HepG2 (cell line): Measurements from ENCODE around the gene LTA. TPM values are rescaled to one million over a fixed set of nuclear protein-coding genes. Genes with fewer than 3 reads are reported as not detected.

Experiments
- ATF7-NPFF ChIP-seq: sonication (generic); formaldehyde crosslinking; IDR thresholded peaks from 2 replicates; pipeline ENCODE4 v1.8.1; 2023; ENCODE audit warnings: mild to moderate bottlenecking, low read depth, missing genetic modification reagents, moderate library complexity
- ERF ChIP-seq: IDR thresholded peaks from 2 replicates; pipeline ENCODE4 v1.6.1; 2018; ENCODE audit warnings: missing biosample characterization, missing genetic modification reagents
- FOXA1 ChIP-seq, 2 experiments: fragments of 450-650 bp in 1 of 2; sonication (generic) in 1 of 2; formaldehyde crosslinking in 1 of 2; IDR thresholded peaks; 2 replicates each; pipeline versions ENCODE4 v1.4.0 to v1.6.1; 2016 to 2020; ENCODE audit warnings: missing genetic modification reagents in 1 of 2
- FOXO1 ChIP-seq: sonication (generic); formaldehyde crosslinking; IDR thresholded peaks from 2 replicates; pipeline ENCODE4 v1.4.0; 2020; ENCODE audit warnings: missing genetic modification reagents
- GTF2F1 ChIP-seq: fragments of 150-350 bp; IDR thresholded peaks from 2 replicates; pipeline ENCODE4 v1.6.1; 2014; ENCODE audit warnings: low read length
- HHEX ChIP-seq: IDR thresholded peaks from 2 replicates; pipeline ENCODE4 v1.6.1; 2016; ENCODE audit warnings: control low read depth
- HMG20A ChIP-seq: IDR thresholded peaks from 2 replicates; pipeline ENCODE4 v1.6.1; 2016; ENCODE audit warnings: borderline replicate concordance
- KDM4B ChIP-seq: sonication (generic); formaldehyde crosslinking; IDR thresholded peaks from 2 replicates; pipeline ENCODE4 v1.4.0; 2020; ENCODE audit warnings: missing genetic modification reagents
- MXD4 ChIP-seq: IDR thresholded peaks from 2 replicates; pipeline ENCODE4 v1.6.1; 2016; ENCODE audit warnings: mild to moderate bottlenecking, missing biosample characterization, missing genetic modification reagents
- MYC ChIP-seq: sonication (generic); formaldehyde crosslinking; IDR thresholded peaks from 2 replicates; pipeline ENCODE4 v1.9.0; 2021; ENCODE audit warnings: missing genetic modification reagents, borderline replicate concordance
- NPAS2 ChIP-seq: sonication (generic); formaldehyde crosslinking; IDR thresholded peaks from 2 replicates; pipeline ENCODE4 v1.8.0; 2022; ENCODE audit warnings: mild to moderate bottlenecking, missing genetic modification reagents, borderline replicate concordance
- POLR2A ChIP-seq, 2 experiments: IDR thresholded peaks; 2 replicates each; pipeline ENCODE4 v1.6.1; 2011; ENCODE audit warnings: low read depth in 2 of 2, low read length in 2 of 2, mild to moderate bottlenecking in 1 of 2, moderate library complexity in 1 of 2; ENCODE audit not compliant: insufficient read depth in 1 of 2
- SMARCC2 ChIP-seq: fragments of 450-650 bp; IDR thresholded peaks from 2 replicates; pipeline ENCODE4 v1.6.1; 2017; ENCODE audit warnings: antibody characterized with exemption, mild to moderate bottlenecking
- SOX13 ChIP-seq, 3 experiments: fragments of 450-650 bp in 1 of 3; sonication (generic) in 1 of 3; formaldehyde crosslinking in 1 of 3; IDR thresholded peaks in 2 of 3; conservative IDR thresholded peaks in 1 of 3; 2 replicates each; pipeline versions ENCODE4 v1.5.0 to v1.6.1; 2016 to 2020; ENCODE audit warnings: antibody characterized with exemption in 1 of 3, mild to moderate bottlenecking in 1 of 3, missing compliant biosample characterization in 1 of 3, missing genetic modification reagents in 1 of 3, moderate library complexity in 1 of 3
- ZEB1 ChIP-seq: IDR thresholded peaks from 2 replicates; pipeline ENCODE4 v1.6.1; 2012; ENCODE audit warnings: mild to moderate bottlenecking, low read depth, inconsistent platforms; ENCODE audit not compliant: insufficient replicate concordance
- ZFAT ChIP-seq: sonication (generic); formaldehyde crosslinking; conservative IDR thresholded peaks from 2 replicates; pipeline ENCODE4 v1.8.1; 2023; ENCODE audit warnings: missing genetic modification reagents, inconsistent platforms
- ZNF136 ChIP-seq: sonication (generic); formaldehyde crosslinking; IDR thresholded peaks from 2 replicates; pipeline ENCODE4 v1.8.1; 2022; ENCODE audit warnings: low read depth, mild to moderate bottlenecking, moderate library complexity, missing genetic modification reagents
- ZNF251 ChIP-seq: sonication (generic); formaldehyde crosslinking; IDR thresholded peaks from 2 replicates; pipeline ENCODE4 v1.9.0; 2021; ENCODE audit warnings: mild to moderate bottlenecking, missing genetic modification reagents
- ZNF274 ChIP-seq: sonication (generic); formaldehyde crosslinking; IDR thresholded peaks from 2 replicates; pipeline ENCODE4 v1.5.1; 2020; ENCODE audit warnings: mild to moderate bottlenecking, missing genetic modification reagents
- ZNF343 ChIP-seq: sonication (generic); formaldehyde crosslinking; IDR thresholded peaks from 2 replicates; pipeline ENCODE4 v1.4.0; 2020; ENCODE audit warnings: mild to moderate bottlenecking, missing genetic modification reagents
- ZNF414 ChIP-seq: sonication (generic); formaldehyde crosslinking; IDR thresholded peaks from 2 replicates; pipeline ENCODE4 v1.5.0; 2020; ENCODE audit warnings: missing genetic modification reagents
- ZNF446 ChIP-seq: sonication (generic); formaldehyde crosslinking; IDR thresholded peaks from 2 replicates; pipeline ENCODE4 v1.5.0; 2020; ENCODE audit warnings: mild to moderate bottlenecking, missing genetic modification reagents
- ZNF589 ChIP-seq: sonication (generic); formaldehyde crosslinking; conservative IDR thresholded peaks from 2 replicates; pipeline ENCODE4 v1.8.0; 2022; ENCODE audit warnings: mild to moderate bottlenecking, moderate library complexity, missing genetic modification reagents
- ZNF652 ChIP-seq: IDR thresholded peaks from 2 replicates; pipeline ENCODE4 v1.6.1; 2016; ENCODE audit warnings: low read depth, borderline replicate concordance
- ZSCAN20 ChIP-seq: sonication (generic); formaldehyde crosslinking; IDR thresholded peaks from 2 replicates; pipeline ENCODE4 v1.4.0; 2020; ENCODE audit warnings: missing genetic modification reagents, mild to moderate bottlenecking, borderline replicate concordance
- polyA plus RNA-seq, 8 experiments: library from polyadenylated mRNA; depleted of rRNA in 3 of 8; stranded (reverse) in 7 of 8; unstranded in 1 of 8; fragments of >200 nt; fragmentation: Illumina TruSeq in 4 of 8; extraction: Trizol in 4 of 8; gene quantifications; 2 replicates each; pipeline versions ENCODE4 v1.2.1 to v1.2.3, GENCODE V29; 2011 to 2016; ENCODE audit warnings: low read depth in 4 of 8, missing spikeins in 1 of 8, mixed read lengths in 1 of 8; ENCODE audit not compliant: insufficient read depth in 1 of 8
- total RNA-seq, 5 experiments: library from RNA; depleted of rRNA; stranded (reverse); fragments of >200 nt; fragmentation: Illumina TruSeq; extraction: Trizol; gene quantifications; 2 replicates each; pipeline ENCODE4 v1.2.3, GENCODE V29; 2016; ENCODE audit warnings: low read depth in 1 of 5
- TF ChIP-seq, protein P1 (sequence below): sonication (generic); formaldehyde crosslinking; IDR thresholded peaks from 2 replicates; pipeline ENCODE4 v1.9.0; 2021; ENCODE audit warnings: missing genetic modification reagents, mild to moderate bottlenecking, borderline replicate concordance
- TF ChIP-seq, protein P2 (sequence below): sonication (generic); formaldehyde crosslinking; IDR thresholded peaks from 2 replicates; pipeline ENCODE4 v1.4.0; 2020; ENCODE audit warnings: mild to moderate bottlenecking, missing genetic modification reagents
- TF ChIP-seq, protein P3 (sequence below): sonication (generic); formaldehyde crosslinking; IDR thresholded peaks from 2 replicates; pipeline ENCODE4 v1.8.1; 2023; ENCODE audit warnings: mild to moderate bottlenecking, moderate library complexity, missing genetic modification reagents

Gene LTA
- total and polyA plus RNA-seq, 2 of the 13 experiments (the other 11 are each of a cell fraction or from before 2014, with no cell fraction given), result 0.09 TPM; not detected in 1

GRCh38 chr6:31614075-31614619 is 42.1 kb downstream of the LTA start (continued):
- TF ChIP-seq ZNF414 (CRISPR knock-in tag), result no peak
- TF ChIP-seq KDM4B (CRISPR knock-in tag), result no peak
- TF ChIP-seq ZNF251, result no peak
- no peak for TF ChIP-seq MXD4 (CRISPR knock-in tag)
- TF ChIP-seq MYC, result peak; percentile 42; the same call in 1 of the 2 replicates
- no peak for TF ChIP-seq NPAS2 (CRISPR knock-in tag)
- TF ChIP-seq, protein P1, sequence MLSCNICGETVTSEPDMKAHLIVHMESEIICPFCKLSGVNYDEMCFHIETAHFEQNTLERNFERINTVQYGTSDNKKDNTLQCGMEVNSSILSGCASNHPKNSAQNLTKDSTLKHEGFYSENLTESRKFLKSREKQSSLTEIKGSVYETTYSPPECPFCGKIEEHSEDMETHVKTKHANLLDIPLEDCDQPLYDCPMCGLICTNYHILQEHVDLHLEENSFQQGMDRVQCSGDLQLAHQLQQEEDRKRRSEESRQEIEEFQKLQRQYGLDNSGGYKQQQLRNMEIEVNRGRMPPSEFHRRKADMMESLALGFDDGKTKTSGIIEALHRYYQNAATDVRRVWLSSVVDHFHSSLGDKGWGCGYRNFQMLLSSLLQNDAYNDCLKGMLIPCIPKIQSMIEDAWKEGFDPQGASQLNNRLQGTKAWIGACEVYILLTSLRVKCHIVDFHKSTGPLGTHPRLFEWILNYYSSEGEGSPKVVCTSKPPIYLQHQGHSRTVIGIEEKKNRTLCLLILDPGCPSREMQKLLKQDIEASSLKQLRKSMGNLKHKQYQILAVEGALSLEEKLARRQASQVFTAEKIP, result no peak
- TF ChIP-seq SMARCC2, result no peak
- peak; percentile 30; the same call in 1 of the 2 replicates for TF ChIP-seq ERF (CRISPR knock-in tag)
- no peak for TF ChIP-seq SOX13 (IDR thresholded peaks at IDR 0.05)
- no peak for TF ChIP-seq SOX13 (CRISPR knock-in tag; conservative IDR thresholded peaks at IDR 0.05 in 1 of 2, IDR thresholded peaks at IDR 0.05 in 1 of 2)
- no peak; the same call in 1 of the 2 replicates for TF ChIP-seq ZNF274
- no peak for TF ChIP-seq GTF2F1
- no peak for TF ChIP-seq ZNF343 (CRISPR knock-in tag)
- no peak for TF ChIP-seq FOXA1 (IDR thresholded peaks at IDR 0.05)
- TF ChIP-seq FOXA1 (CRISPR knock-in tag; IDR thresholded peaks at IDR 0.05), result peak; percentile 59
- TF ChIP-seq FOXO1 (CRISPR knock-in tag), result peak; percentile 58; the same call in 1 of the 2 replicates
- 0 out of 2 replicates have a peak, but pooled peaks have one; percentile 0 for TF ChIP-seq HMG20A (CRISPR knock-in tag)
- no peak for TF ChIP-seq ZSCAN20 (CRISPR knock-in tag)
- TF ChIP-seq ATF7-NPFF (CRISPR knock-in tag), result no peak
- TF ChIP-seq, protein P2, sequence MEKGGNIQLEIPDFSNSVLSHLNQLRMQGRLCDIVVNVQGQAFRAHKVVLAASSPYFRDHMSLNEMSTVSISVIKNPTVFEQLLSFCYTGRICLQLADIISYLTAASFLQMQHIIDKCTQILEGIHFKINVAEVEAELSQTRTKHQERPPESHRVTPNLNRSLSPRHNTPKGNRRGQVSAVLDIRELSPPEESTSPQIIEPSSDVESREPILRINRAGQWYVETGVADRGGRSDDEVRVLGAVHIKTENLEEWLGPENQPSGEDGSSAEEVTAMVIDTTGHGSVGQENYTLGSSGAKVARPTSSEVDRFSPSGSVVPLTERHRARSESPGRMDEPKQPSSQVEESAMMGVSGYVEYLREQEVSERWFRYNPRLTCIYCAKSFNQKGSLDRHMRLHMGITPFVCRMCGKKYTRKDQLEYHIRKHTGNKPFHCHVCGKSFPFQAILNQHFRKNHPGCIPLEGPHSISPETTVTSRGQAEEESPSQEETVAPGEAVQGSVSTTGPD (CRISPR knock-in tag), result no peak
- no peak for TF ChIP-seq ZNF652
- no peak for TF ChIP-seq HHEX (CRISPR knock-in tag)
- no peak for TF ChIP-seq ZNF589 (CRISPR knock-in tag)
- TF ChIP-seq, protein P3, sequence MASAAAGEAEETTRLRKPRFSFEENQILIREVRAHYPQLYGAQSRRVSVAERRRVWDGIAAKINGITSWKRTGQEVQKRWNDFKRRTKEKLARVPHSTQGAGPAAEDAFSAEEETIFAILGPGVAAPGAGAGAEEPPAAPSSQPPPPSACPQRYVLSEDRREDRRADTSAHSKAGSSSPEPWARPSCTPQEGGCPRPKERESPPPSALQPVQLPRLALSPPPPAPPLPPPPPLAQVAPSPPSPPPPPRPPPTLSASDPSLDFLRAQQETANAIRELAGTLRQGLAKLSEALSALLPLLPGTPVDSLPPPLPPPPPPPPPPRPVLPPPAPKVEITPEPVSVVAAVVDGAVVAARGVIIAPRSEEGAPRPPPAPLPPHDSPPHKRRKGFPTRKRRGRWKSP (CRISPR knock-in tag), result no peak
- TF ChIP-seq ZEB1, result no peak
- peak in 1 of 2 experiments; percentile 43; a peak in 2 of 4 replicates for TF ChIP-seq POLR2A (IDR thresholded peaks at IDR 0.05; ENCODE audit: insufficient read depth in 1 of 2, low read depth in 2 of 2, low read length in 2 of 2)
- TF ChIP-seq ZNF136 (CRISPR knock-in tag), result no peak; the same call in 1 of the 2 replicates
- TF ChIP-seq ZFAT (CRISPR knock-in tag), result no peak
- TF ChIP-seq ZNF446 (CRISPR knock-in tag), result no peak
